Gastrocnemius medialis (tissue), 4 donors: Measurements from ENCODE around the gene RAD23B. TPM values are rescaled to one million over a fixed set of nuclear protein-coding genes. Genes with fewer than 3 reads are reported as not detected.

Experiments
- ATAC-seq, 2 donors: fragments of 150-250 bp; one replicate each; pipeline ENCODE4 v1.9.1; 2016
- DNase-seq, 2 donors: peaks; one replicate each; pipeline ENCODE4 v3.0.0-alpha.2; 2019
- H3K27ac ChIP-seq, 4 donors: fragments of 200-600 bp; sonication (generic); 1 replicate in 1 of 4; 2 replicates in 3 of 4; pipeline ENCODE4 v1.5.1; 2016 to 2018; ENCODE audit warnings: mild to moderate bottlenecking in 2 of 4, moderate library complexity in 1 of 4
- H3K27me3 ChIP-seq, 3 donors: fragments of 200-600 bp; sonication (generic) in 2 of 3; 1 replicate in 1 of 3; 2 replicates in 2 of 3; pipeline versions ENCODE4 v1.5.1 to v1.6.0; 2016 to 2019; ENCODE audit warnings: mild to moderate bottlenecking in 1 of 3, moderate library complexity in 1 of 3
- H3K36me3 ChIP-seq, 2 donors: fragments of 200-600 bp; sonication (generic) in 1 of 2; one replicate each; pipeline ENCODE4 v1.5.1; 2017 to 2018
- H3K4me1 ChIP-seq, 2 donors: fragments of 200-600 bp; sonication (generic) in 1 of 2; one replicate each; pipeline ENCODE4 v1.5.1; 2016 to 2017; ENCODE audit warnings: mild to moderate bottlenecking in 2 of 2
- H3K4me3 ChIP-seq, 4 donors: fragments of 200-600 bp; sonication (generic) in 3 of 4; 1 replicate in 1 of 4; 2 replicates in 3 of 4; pipeline ENCODE4 v1.5.1; 2016 to 2019; ENCODE audit warnings: mild to moderate bottlenecking in 2 of 4
- H3K9me3 ChIP-seq, 3 donors: fragments of 200-600 bp; sonication (generic) in 2 of 3; 1 replicate in 1 of 3; 2 replicates in 2 of 3; pipeline ENCODE4 v1.5.1; 2016 to 2019
- POLR2A ChIP-seq, 2 donors: fragments of 450-650 bp; IDR thresholded peaks; one replicate each; pipeline ENCODE4 v1.6.1; 2017; ENCODE audit warnings: antibody characterized with exemption in 2 of 2, mild to moderate bottlenecking in 2 of 2, moderate library complexity in 2 of 2
- in situ Hi-C, 4 donors: fragments of 200-750 bp; cut with MboI; loops; one replicate each; pipeline versions ENCODE4 v1.15.0 to v1.8.0; 2017; ENCODE audit warnings: low sequenced_read_pairs in 4 of 4
- intact Hi-C: fragments of 100-400 bp; cut with DNase I; formaldehyde crosslinking; loops from one replicate; pipeline ENCODE4 v1.15.1; 2023; ENCODE audit warnings: low total_unique reads
- total RNA-seq, 4 donors: library from RNA; depleted of rRNA; stranded (reverse); fragments of >200 nt; gene quantifications; one replicate each; pipeline versions ENCODE4 v1.1.0 to v1.2.3, GENCODE V29; 2016
- TF ChIP-seq, protein P1 (sequence below), 5 experiments: fragments of 450-650 bp in 3 of 5; fragments of 200-600 bp in 2 of 5; sonication (generic) in 2 of 5; IDR thresholded peaks in 4 of 5; conservative IDR thresholded peaks in 1 of 5; 1 replicate in 4 of 5; 2 replicates in 1 of 5; pipeline ENCODE4 v1.5.1; 2016 to 2019; ENCODE audit warnings: antibody characterized with exemption in 5 of 5, mild to moderate bottlenecking in 3 of 5, moderate library complexity in 3 of 5

The RAD23B gene
- total RNA-seq, 4 donors from 2014 or later, result 163 to 249 (median 188) TPM

DNA sequence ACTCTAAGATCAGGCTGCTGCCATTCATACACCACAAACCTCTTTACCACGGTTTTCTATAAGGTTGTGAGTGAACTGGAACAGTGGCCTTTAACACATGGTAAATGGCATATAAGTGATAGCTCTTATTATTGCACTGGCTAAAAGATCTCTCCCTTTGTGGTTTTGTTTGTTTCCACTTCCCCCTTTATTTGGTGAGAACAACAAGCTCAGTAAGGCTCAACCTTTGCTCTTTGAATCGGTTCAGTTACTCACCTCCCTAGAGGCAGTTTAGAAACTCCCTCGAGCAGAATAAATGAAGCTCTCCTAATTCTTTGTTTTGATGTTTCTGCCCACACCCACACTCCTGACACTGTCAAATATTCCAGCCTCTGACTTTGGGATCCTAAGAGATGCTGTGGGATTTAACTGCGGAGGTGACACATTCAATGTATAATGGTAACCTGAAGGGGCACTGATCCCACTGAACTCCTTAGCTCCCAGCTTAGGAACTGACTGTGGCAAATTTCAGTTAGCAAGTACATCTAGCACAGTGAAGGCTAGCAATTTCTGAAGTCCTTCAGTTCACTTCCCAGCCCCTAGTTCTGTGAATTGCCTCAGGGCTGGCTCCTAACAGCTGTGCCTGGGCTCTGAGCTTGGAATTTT, 22.5 kb upstream of the RAD23B start:
- no peaks in the 10 kb centered on the region for H3K36me3 ChIP-seq
- no peaks in the 10 kb centered on the region for H3K27me3 ChIP-seq
- no peak for TF ChIP-seq POLR2A (IDR thresholded peaks at IDR 0.05)
- TF ChIP-seq, protein P1, sequence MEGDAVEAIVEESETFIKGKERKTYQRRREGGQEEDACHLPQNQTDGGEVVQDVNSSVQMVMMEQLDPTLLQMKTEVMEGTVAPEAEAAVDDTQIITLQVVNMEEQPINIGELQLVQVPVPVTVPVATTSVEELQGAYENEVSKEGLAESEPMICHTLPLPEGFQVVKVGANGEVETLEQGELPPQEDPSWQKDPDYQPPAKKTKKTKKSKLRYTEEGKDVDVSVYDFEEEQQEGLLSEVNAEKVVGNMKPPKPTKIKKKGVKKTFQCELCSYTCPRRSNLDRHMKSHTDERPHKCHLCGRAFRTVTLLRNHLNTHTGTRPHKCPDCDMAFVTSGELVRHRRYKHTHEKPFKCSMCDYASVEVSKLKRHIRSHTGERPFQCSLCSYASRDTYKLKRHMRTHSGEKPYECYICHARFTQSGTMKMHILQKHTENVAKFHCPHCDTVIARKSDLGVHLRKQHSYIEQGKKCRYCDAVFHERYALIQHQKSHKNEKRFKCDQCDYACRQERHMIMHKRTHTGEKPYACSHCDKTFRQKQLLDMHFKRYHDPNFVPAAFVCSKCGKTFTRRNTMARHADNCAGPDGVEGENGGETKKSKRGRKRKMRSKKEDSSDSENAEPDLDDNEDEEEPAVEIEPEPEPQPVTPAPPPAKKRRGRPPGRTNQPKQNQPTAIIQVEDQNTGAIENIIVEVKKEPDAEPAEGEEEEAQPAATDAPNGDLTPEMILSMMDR (IDR thresholded peaks at IDR 0.05 in 4 of 5, conservative IDR thresholded peaks at IDR 0.05 in 1 of 5), result no peak
- H3K4me3 ChIP-seq, result no peak overlapping the region
- no peak for DNase-seq
- H3K4me1 ChIP-seq, result no peaks in the 10 kb centered on the region
- in situ Hi-C loops, result no loop called here
- no peak overlapping the region for H3K27ac ChIP-seq
- ATAC-seq, result no peak
- intact Hi-C loops, result no loop called here
- no peaks in the 10 kb centered on the region for H3K9me3 ChIP-seq

DNA sequence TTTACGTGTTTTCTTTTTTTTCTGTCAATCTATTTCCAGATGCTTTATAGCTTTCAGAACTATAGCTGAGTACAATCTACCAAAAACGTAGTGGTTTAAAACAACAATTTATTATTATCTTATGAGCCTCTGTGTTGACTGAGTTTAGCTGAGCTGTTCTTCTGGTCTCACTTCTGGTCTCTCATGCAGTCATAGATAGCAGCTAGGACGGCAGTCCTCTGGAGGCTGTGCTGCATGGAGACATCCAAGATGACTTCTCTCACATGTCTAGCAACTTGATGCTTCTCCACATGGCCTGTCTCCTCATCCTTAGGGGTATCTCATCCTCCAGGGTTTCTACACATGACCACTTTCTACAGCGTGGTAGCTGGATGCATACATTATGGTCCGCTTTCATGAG, 22.0 kb upstream of the RAD23B start:
- no peaks in the 10 kb centered on the region for H3K27me3 ChIP-seq
- no peak for TF ChIP-seq POLR2A (IDR thresholded peaks at IDR 0.05)
- TF ChIP-seq, protein P1 (IDR thresholded peaks at IDR 0.05 in 4 of 5, conservative IDR thresholded peaks at IDR 0.05 in 1 of 5), result no peak
- DNase-seq (no peak), ATAC-seq (no peak)
- intact Hi-C loops, result no loop called here
- in situ Hi-C loops, result no loop called here
- H3K27ac ChIP-seq, result no peak overlapping the region
- no peaks in the 10 kb centered on the region for H3K9me3 ChIP-seq
- no peak overlapping the region for H3K4me3 ChIP-seq
- H3K4me1 ChIP-seq, result no peaks in the 10 kb centered on the region
- no peaks in the 10 kb centered on the region for H3K36me3 ChIP-seq

DNA sequence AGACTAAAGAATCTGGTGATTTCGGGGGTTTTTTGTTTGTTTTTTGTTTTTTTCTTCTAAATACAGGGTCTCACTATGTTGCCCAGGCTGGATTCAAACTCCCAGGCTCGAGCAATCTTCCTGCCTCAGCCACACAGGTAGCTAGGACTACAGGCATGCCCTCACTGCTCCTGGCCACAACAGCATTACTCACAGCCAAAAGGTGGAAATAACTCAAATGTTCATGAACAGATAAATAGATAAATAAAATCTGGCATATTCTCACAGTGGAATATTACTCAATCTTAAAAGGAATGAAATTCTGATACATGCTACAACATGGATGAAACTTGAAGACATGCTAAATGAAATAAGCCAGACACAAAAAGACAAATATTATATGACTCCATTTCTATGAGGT, 19.8 kb upstream of the RAD23B start:
- Histone ChIP-seq H3K9me3 (no peaks in the 10 kb centered on the region), H3K36me3 (no peaks in the 10 kb centered on the region), H3K4me3 (no peak overlapping the region), H3K27me3 (no peaks in the 10 kb centered on the region), H3K27ac (no peak overlapping the region), H3K4me1 (no peaks in the 10 kb centered on the region)
- ATAC-seq (no peak), DNase-seq (no peak)
- in situ Hi-C loops, result no loop called here
- TF ChIP-seq POLR2A (IDR thresholded peaks at IDR 0.05), result no peak
- TF ChIP-seq, protein P1 (IDR thresholded peaks at IDR 0.05 in 4 of 5, conservative IDR thresholded peaks at IDR 0.05 in 1 of 5), result no peak
- intact Hi-C loops, result no loop called here

DNA sequence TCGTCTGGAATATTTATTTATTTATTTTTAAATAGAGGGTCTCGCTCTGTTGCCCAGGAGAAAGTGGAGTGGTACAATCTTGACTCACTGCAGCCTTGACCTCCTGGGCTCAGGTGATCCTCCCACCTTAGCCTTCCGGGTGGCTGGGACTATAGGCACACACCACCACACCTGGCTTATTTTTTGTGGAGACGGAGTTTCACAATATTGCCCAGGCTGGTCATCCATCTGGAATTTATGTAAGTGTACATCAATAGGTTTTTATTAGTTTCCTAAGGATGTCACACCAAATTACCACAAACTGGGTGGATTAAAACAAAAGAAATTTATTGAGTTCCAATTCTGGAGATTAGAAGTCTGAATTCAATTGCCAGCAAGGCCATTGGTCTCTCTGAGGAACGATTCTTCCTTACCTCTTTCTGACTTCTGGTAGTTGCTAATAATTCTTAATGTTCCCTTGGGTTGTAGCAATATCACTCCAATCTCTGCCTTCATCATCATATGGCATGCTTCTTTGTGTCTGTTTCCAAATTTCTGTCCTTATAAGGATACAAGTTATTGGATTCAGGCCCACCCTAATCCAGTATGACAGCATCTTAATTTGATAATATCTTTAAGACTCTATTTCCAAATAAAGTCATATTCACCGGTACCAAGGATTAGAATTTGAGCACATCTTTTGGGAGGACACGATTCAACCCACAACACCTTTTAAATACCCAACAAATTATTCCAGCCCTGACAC, 16.3 kb upstream of the RAD23B start:
- no peak for TF ChIP-seq POLR2A (IDR thresholded peaks at IDR 0.05)
- TF ChIP-seq, protein P1 (IDR thresholded peaks at IDR 0.05 in 4 of 5, conservative IDR thresholded peaks at IDR 0.05 in 1 of 5), result no peak
- Histone ChIP-seq H3K4me1 (no peaks in the 10 kb centered on the region), H3K27ac (no peak overlapping the region), H3K36me3 (no peaks in the 10 kb centered on the region), H3K4me3 (no peak overlapping the region), H3K27me3 (no peaks in the 10 kb centered on the region), H3K9me3 (no peaks in the 10 kb centered on the region)
- in situ Hi-C loops (no loop called here), intact Hi-C loops (no loop called here)
- DNase-seq, result no peak
- ATAC-seq, result no peak
